GM13976 (cell line): ENCODE measurements around the gene TSTD1.

Experiments
- DNase-seq: peaks from one replicate; pipeline ENCODE4 v3.0.0; 2012; ENCODE audit warnings: low spot score
- in situ Hi-C: fragments of 300-500 bp; cut with MboI; formaldehyde crosslinking; loops from one replicate; pipeline ENCODE4 v1.12.0; 2022; ENCODE audit warnings: low sequenced_read_pairs, mixed read lengths, inconsistent platforms; ENCODE audit not compliant: unreplicated experiment
- TF ChIP-seq, protein P1 (sequence below): IDR thresholded peaks from 2 replicates; pipeline ENCODE4 v1.5.1; 2012; ENCODE audit warnings: borderline replicate concordance, mild to moderate bottlenecking; ENCODE audit not compliant: insufficient read depth; ENCODE audit errors: extremely low read depth, missing control alignments, control extremely low read depth

Gene TSTD1

DNA sequence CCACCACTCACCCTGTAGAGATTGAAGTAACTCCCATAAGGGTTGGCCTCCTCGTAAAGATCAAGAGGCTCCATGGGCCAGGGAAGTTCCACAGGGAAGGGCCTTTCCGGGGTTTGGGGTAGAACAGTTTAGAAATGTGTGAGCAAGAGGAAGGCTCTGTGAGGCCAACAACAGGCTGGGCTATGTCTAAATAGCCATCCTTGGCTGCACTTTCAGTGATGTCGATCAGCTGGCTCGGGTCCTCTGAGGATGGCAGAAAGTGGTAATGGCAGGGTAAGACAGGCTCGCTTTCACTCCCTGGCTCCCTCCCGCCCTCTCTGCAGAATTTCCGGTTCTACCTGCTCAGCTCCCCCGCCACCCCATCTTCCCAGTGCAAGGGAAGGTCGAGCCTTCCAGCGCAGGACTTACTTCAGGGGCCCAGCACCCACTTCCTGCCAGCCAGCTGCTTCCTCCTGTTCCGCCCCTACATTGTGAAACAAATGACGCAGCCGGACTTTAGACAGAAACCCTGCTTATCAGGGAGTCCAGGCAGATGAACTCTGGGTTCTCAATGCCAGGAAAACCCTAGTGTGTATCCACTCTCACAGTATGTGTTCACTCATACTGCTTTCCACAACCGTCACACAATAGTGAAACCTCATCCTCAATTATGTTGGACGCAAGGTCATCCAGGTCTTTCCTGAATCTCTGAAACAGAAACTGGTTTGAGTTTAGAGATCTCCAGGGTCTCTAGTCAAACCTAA is 25.1 kb downstream of the TSTD1 start:
- in situ Hi-C loops, result no loop called here
- peak; percentile 83 for DNase-seq
- TF ChIP-seq, protein P1, sequence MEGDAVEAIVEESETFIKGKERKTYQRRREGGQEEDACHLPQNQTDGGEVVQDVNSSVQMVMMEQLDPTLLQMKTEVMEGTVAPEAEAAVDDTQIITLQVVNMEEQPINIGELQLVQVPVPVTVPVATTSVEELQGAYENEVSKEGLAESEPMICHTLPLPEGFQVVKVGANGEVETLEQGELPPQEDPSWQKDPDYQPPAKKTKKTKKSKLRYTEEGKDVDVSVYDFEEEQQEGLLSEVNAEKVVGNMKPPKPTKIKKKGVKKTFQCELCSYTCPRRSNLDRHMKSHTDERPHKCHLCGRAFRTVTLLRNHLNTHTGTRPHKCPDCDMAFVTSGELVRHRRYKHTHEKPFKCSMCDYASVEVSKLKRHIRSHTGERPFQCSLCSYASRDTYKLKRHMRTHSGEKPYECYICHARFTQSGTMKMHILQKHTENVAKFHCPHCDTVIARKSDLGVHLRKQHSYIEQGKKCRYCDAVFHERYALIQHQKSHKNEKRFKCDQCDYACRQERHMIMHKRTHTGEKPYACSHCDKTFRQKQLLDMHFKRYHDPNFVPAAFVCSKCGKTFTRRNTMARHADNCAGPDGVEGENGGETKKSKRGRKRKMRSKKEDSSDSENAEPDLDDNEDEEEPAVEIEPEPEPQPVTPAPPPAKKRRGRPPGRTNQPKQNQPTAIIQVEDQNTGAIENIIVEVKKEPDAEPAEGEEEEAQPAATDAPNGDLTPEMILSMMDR, result no peak

DNA sequence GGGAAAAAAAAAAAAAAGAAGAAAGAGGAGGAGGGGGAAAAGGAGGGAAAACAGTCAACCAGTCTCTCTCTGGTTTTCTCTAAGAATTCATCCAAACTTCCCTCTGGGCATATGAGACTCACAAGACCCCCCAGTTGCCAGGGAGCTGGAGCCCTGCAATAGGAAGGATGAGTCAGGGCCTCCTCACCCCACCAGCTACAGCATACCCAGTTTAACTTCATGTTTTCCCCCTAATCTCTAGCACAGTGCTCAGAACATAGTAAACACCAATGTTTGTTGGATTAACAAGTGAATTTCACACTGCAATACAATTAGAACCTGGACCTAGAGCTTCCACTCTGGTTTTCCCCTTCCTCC is 25.7 kb downstream of the TSTD1 start:
- in situ Hi-C loops, result no loop called here
- DNase-seq, result no peak
- TF ChIP-seq, protein P1, result no peak

DNA sequence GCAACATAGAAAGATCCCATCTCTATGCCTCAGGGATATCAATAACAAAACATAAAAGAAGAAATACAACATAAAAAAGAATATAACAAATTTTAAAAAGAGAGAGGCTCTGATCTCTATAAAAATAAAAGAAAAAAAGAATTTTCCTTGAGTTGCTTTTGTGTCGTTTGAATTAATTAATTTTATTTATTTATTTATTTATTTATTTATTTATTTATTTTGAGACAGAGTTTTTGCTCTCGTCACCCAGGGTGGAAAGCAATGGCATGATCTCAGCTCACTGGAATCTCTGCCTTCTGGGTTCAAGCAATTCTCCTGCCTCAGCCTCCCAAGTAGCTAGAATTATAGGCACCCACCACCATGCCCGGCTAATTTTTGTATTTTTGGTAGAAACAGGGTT is 26.3 kb downstream of the TSTD1 start:
- DNase-seq, result no peak
- in situ Hi-C loops, result no loop called here
- TF ChIP-seq, protein P1, result no peak

DNA sequence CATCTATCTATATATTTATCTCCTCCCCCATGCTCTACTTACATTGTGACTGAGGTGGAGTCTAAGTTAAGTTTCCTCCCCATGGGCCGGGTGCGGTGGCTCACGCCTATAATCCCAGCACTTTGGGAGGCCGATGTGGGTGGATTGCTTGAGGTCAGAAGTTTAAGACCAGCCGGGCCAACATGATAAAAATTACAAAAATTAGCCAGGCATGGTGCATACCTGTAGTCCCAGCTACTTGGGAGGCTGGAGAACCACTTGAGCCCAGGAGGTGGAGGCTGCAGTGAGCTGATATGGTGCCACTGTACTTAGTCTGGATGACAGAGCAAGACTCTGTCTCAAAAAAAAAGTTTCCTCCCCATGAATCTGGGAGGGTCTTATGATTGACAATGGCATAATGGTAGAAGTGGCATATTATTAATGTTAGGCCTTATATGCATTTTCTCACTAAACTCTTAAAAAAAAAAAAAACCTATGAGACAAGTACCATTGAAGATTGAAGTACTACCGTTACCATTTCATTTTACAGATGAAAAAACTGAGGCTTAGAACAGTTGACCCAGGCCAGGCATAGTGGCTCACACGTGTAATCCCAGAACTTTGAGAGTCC is 29.1 kb downstream of the TSTD1 start:
- TF ChIP-seq, protein P1, result no peak
- no peak for DNase-seq
- in situ Hi-C loops, result no loop called here

DNA sequence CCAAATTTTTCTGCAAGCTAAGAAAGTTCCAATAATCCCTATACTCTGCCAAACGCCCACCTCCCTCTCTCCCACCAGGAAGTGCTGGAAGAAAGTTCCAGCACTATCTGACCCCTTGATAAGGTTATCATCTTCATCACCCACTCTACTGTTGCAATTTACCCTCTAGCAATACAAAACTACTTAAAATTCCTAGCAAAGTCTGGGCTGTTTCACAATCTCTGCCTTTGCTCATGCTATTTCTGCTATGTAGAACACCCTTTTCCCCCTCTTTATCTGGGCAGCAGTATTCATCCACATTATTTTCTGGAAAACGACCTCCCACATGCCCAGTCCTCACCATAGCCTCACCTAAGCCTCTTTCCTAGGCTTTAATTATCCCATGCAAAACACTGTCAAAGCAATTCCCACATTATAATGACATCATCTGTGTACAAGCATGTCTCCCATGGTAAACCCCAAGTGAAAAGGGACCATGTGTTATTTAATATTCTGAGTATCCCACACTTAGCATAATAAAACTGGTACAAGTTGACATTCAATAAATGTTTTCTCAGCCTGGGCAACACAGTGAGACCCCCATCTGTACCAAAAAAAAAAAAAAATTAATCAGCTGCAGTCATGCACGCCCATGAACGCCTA is 29.8 kb downstream of the TSTD1 start:
- TF ChIP-seq, protein P1, result no peak
- in situ Hi-C loops, result no loop called here
- no peak for DNase-seq

DNA sequence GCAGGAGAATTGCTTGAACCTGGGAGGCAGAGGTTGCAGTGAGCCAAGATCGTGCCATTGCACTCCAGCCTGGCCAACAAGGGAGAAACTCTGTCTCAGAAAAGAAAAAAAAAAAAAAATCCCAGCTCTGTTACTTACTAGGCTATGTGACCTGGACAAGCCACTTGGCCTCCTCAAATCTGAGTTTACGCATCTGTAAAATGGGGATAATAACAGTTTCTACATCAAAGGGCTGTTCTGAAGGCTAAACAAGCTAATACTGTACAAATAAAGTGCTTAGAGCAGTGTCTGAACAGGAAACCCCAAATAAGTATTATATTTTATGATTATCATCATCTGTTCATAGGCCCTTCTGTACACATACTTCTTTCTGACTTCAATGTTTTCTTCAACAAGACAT is 31.4 kb downstream of the TSTD1 start:
- DNase-seq, result no peak
- in situ Hi-C loops, result no loop called here
- TF ChIP-seq, protein P1, result no peak
